Duodenal mucosa (tissue), 2 donors: Measurements from ENCODE around the gene LCOR.

Experiments
- H3K27ac ChIP-seq: one replicate; pipeline ENCODE4 v1.7.0; 2013; ENCODE audit warnings: low read depth, low read length
- H3K27me3 ChIP-seq, 2 donors: one replicate each; pipeline ENCODE4 v1.7.0; 2013; ENCODE audit warnings: low read length in 2 of 2, control low read depth in 1 of 2; ENCODE audit not compliant: insufficient read depth in 2 of 2, control insufficient read depth in 1 of 2
- H3K36me3 ChIP-seq, 2 donors: one replicate each; pipeline ENCODE4 v1.7.0; 2013; ENCODE audit warnings: low read length in 2 of 2, control low read depth in 1 of 2; ENCODE audit not compliant: insufficient read depth in 2 of 2, control insufficient read depth in 1 of 2
- H3K4me1 ChIP-seq, 2 donors: one replicate each; pipeline ENCODE4 v1.7.0; 2013; ENCODE audit warnings: low read length in 2 of 2, control low read depth in 1 of 2; ENCODE audit not compliant: insufficient read depth in 2 of 2, control insufficient read depth in 1 of 2
- H3K4me3 ChIP-seq, 2 donors: one replicate each; pipeline ENCODE4 v1.7.0; 2013; ENCODE audit warnings: low read length in 2 of 2, low read depth in 1 of 2
- H3K9ac ChIP-seq, 2 donors: one replicate each; pipeline ENCODE4 v1.7.0; 2013; ENCODE audit warnings: low read length in 2 of 2, low read depth in 1 of 2
- H3K9me3 ChIP-seq, 2 donors: one replicate each; pipeline ENCODE4 v1.7.0; 2013; ENCODE audit warnings: low read length in 2 of 2, control low read depth in 1 of 2; ENCODE audit not compliant: control insufficient read depth in 1 of 2

LCOR gene

GRCh38 chr10:97003804-97004201, 171.7 kb downstream of the LCOR start:
- no peak overlapping the region for H3K9ac ChIP-seq
- H3K27ac ChIP-seq, result no peak overlapping the region
- H3K27me3 ChIP-seq, result no peaks in the 10 kb centered on the region
- peaks cover 0 to 11% of the 10 kb centered on the region in 2 donors for H3K9me3 ChIP-seq
- H3K36me3 ChIP-seq, result no peaks in the 10 kb centered on the region
- H3K4me3 ChIP-seq, result no peak overlapping the region
- H3K4me1 ChIP-seq, result peaks cover 34 to 36% of the 10 kb centered on the region in 2 donors

GRCh38 chr10:97004591-97004990, 172.5 kb downstream of the LCOR start:
- Histone ChIP-seq H3K36me3 (no peaks in the 10 kb centered on the region), H3K9ac (no peak overlapping the region), H3K27ac (no peak overlapping the region), H3K4me3 (no peak overlapping the region), H3K9me3 (peaks cover 0 to 11% of the 10 kb centered on the region in 2 donors), H3K27me3 (no peaks in the 10 kb centered on the region), H3K4me1 (peaks cover 29 to 33% of the 10 kb centered on the region in 2 donors)

GRCh38 chr10:97005349-97005748, 173.3 kb downstream of the LCOR start:
- H3K9me3 ChIP-seq, result peaks cover 0 to 11% of the 10 kb centered on the region in 2 donors
- no peaks in the 10 kb centered on the region for H3K36me3 ChIP-seq
- H3K27me3 ChIP-seq, result no peaks in the 10 kb centered on the region
- H3K27ac ChIP-seq, result no peak overlapping the region
- peaks cover 24 to 28% of the 10 kb centered on the region in 2 donors for H3K4me1 ChIP-seq
- no peak overlapping the region for H3K9ac ChIP-seq
- H3K4me3 ChIP-seq, result no peak overlapping the region

DNA sequence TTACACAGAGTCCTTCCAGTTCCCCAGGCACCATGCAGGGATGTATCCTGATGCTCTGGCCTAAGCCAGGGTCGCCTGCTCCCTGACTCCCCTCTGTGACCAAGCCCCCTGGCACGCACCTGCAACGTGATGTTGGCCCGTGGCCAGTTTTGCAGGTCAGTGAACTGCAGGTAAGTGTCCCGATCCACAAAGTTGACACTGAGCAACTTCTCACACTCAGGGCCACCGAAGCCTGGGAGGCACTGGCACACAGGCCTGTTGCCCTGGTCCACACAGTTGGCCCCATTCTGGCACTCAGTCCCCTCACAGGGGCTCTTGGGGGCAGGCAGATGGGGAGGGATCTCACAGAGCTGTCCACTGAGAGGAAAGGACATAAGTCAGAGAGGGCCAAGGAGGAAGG, 174.3 kb downstream of the LCOR start:
- H3K9ac ChIP-seq, result no peak overlapping the region
- peaks cover 13 to 18% of the 10 kb centered on the region in 2 donors for H3K4me1 ChIP-seq
- H3K36me3 ChIP-seq, result no peaks in the 10 kb centered on the region
- H3K9me3 ChIP-seq, result peaks cover 0 to 11% of the 10 kb centered on the region in 2 donors
- H3K4me3 ChIP-seq, result no peak overlapping the region
- H3K27ac ChIP-seq, result no peak overlapping the region
- H3K27me3 ChIP-seq, result no peaks in the 10 kb centered on the region

GRCh38 chr10:97007417-97007816, 175.3 kb downstream of the LCOR start:
- Histone ChIP-seq H3K9ac (no peak overlapping the region), H3K4me3 (no peak overlapping the region), H3K27me3 (no peaks in the 10 kb centered on the region), H3K9me3 (peaks cover 0 to 11% of the 10 kb centered on the region in 2 donors), H3K4me1 (peaks cover 4 to 9% of the 10 kb centered on the region in 2 donors), H3K27ac (no peak overlapping the region), H3K36me3 (no peaks in the 10 kb centered on the region)

DNA sequence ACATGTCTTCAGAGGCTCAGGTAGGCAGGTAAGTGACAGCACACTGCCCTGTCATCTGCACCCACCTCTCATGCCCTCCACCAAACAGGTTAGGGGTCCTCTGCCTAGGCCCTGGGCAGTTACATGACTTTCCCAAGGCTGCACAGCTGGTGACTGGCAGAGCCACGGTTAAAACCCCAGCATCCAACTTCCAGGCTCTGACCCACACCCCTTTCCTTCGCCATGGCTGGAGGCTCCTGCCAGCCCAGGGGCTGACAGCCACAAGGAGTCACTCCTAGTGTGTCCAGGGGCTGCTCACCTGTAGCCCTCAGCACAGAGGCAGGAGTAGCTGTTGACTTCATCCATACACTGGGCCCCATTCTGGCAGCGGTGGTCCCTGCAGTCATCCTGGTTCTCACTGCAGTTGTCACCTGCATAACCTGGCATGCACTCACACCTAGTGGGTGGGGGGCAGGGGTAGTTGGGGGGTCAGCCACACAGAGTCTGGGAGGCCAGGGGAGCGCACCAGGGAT, 178.7 kb downstream of the LCOR start:
- Histone ChIP-seq H3K4me1 (no peaks in the 10 kb centered on the region), H3K36me3 (no peaks in the 10 kb centered on the region), H3K27me3 (no peaks in the 10 kb centered on the region), H3K9ac (no peak overlapping the region), H3K27ac (no peak overlapping the region), H3K4me3 (no peak overlapping the region), H3K9me3 (peaks cover 0 to 11% of the 10 kb centered on the region in 2 donors)

- Histone ChIP-seq H3K4me3 (no peak overlapping the region), H3K27me3 (no peaks in the 10 kb centered on the region), H3K9ac (no peak overlapping the region), H3K36me3 (no peaks in the 10 kb centered on the region), H3K9me3 (peaks cover 0 to 11% of the 10 kb centered on the region in 2 donors), H3K4me1 (no peaks in the 10 kb centered on the region), H3K27ac (no peak overlapping the region)
These were observed 179.3 kb downstream of the LCOR start for GRCh38 chr10:97011397-97011796.

GRCh38 chr10:97012470-97012869, 180.4 kb downstream of the LCOR start:
- Histone ChIP-seq H3K9ac (no peak overlapping the region), H3K27me3 (no peaks in the 10 kb centered on the region), H3K4me1 (no peaks in the 10 kb centered on the region), H3K27ac (no peak overlapping the region), H3K4me3 (no peak overlapping the region), H3K9me3 (peaks cover 0 to 3% of the 10 kb centered on the region in 2 donors), H3K36me3 (no peaks in the 10 kb centered on the region)

DNA sequence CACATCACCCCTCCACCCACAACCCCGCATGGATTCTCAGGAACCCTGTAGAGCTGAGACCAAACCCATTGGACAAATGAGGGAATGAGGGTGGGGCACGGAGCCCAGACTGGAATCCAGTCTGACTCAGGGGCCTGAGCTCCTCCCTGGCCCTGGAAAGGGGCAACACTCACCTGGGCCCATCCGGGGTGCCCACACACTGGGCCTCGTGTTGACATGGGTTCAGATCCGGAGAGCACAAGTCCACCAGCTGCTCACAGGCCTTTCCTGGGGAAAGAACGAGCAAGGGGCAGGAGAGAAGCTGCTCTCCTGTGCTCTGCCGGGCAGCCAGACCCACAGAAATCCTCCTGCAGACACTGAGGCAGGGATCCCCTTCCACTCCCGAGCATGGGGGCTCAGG, 181.5 kb downstream of the LCOR start:
- H3K27ac ChIP-seq, result no peak overlapping the region
- H3K9ac ChIP-seq, result no peak overlapping the region
- no peaks in the 10 kb centered on the region for H3K36me3 ChIP-seq
- H3K27me3 ChIP-seq, result no peaks in the 10 kb centered on the region
- no peaks in the 10 kb centered on the region for H3K4me1 ChIP-seq
- H3K9me3 ChIP-seq, result no peaks in the 10 kb centered on the region
- no peak overlapping the region for H3K4me3 ChIP-seq

DNA sequence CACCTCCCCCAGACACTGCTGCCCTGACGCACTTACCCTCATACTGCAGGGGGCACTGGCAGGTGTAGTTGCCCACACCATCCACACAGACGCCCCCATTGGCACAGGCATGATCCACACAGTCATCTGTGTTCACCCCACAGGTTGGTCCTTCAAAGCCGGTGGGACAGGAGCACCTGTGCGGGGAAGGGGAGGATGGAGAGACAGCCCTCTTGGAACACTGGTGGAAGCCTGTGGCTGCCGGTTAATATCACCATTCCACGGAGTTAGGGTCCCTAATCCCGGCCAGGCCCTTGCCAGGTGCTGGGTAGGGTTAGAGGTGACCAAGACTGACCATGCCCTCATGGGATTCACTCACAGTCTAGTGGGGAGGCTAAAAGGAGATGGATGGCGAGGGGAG, 181.9 kb downstream of the LCOR start:
- no peaks in the 10 kb centered on the region for H3K27me3 ChIP-seq
- no peak overlapping the region for H3K9ac ChIP-seq
- H3K27ac ChIP-seq, result no peak overlapping the region
- no peaks in the 10 kb centered on the region for H3K36me3 ChIP-seq
- H3K4me1 ChIP-seq, result no peaks in the 10 kb centered on the region
- H3K4me3 ChIP-seq, result no peak overlapping the region
- no peaks in the 10 kb centered on the region for H3K9me3 ChIP-seq

GRCh38 chr10:97015240-97015639, 183.1 kb downstream of the LCOR start:
- no peak overlapping the region for H3K27ac ChIP-seq
- no peaks in the 10 kb centered on the region for H3K36me3 ChIP-seq
- no peaks in the 10 kb centered on the region for H3K9me3 ChIP-seq
- H3K4me3 ChIP-seq, result no peak overlapping the region
- peaks cover 0 to 3% of the 10 kb centered on the region in 2 donors for H3K4me1 ChIP-seq
- H3K9ac ChIP-seq, result no peak overlapping the region
- H3K27me3 ChIP-seq, result no peaks in the 10 kb centered on the region
